H1 (cell line): ENCODE measurements around the gene UNC119. TPM values are rescaled to one million over a fixed set of nuclear protein-coding genes. Genes with fewer than 3 reads are reported as not detected.

ENCODE experiments used
- CTCF ChIA-PET: fragments of 300-600 bp; sonication (Branson Sonifier 250); formaldehyde crosslinking; loops from one replicate; lab custom pipeline; 2021; ENCODE audit not compliant: partially characterized antibody; lab: Charles Lee
- POLR2A ChIA-PET: fragments of 300-600 bp; sonication (Branson Sonifier 250); formaldehyde crosslinking; loops from one replicate; lab custom pipeline; 2021; ENCODE audit warnings: inconsistent platforms; ENCODE audit not compliant: partially characterized antibody; lab: Charles Lee
- DNase-seq, 2 experiments: peaks; one replicate each; pipeline versions ENCODE4 v3.0.0 to v3.0.0-alpha.2; 2010 to 2022; ENCODE audit warnings: low spot score in 2 of 2, low read depth in 1 of 2, mixed read lengths in 1 of 2
- FAIRE-seq: peaks from 2 replicates; lab custom pipeline; 2011; peaks lifted over from hg19 to GRCh38; lab: Jason Lieb, UNC
- H2AFZ ChIP-seq: 2 replicates; pipeline ENCODE4 v1.8.1; 2012; ENCODE audit warnings: low read length, inconsistent platforms
- H2AK5ac ChIP-seq: 2 replicates; pipeline ENCODE4 v1.6.1; 2013; ENCODE audit warnings: low read depth, low read length
- H2BK120ac ChIP-seq: replicated peaks from 2 replicates; pipeline ENCODE3; 2013; ENCODE audit warnings: low read depth, low read length, inconsistent platforms
- H2BK12ac ChIP-seq: 2 replicates; pipeline ENCODE4 v1.6.1; 2013; ENCODE audit warnings: low read depth, low read length
- H2BK15ac ChIP-seq: 2 replicates; pipeline ENCODE4 v1.6.1; 2013; ENCODE audit warnings: low read length
- H2BK20ac ChIP-seq: 2 replicates; pipeline ENCODE4 v1.6.1; 2013; ENCODE audit warnings: low read length
- H2BK5ac ChIP-seq: 2 replicates; pipeline ENCODE4 v1.6.1; 2013; ENCODE audit warnings: low read depth, low read length
- H3K14ac ChIP-seq: 2 replicates; pipeline ENCODE4 v1.6.1; 2013; ENCODE audit warnings: inconsistent platforms; ENCODE audit not compliant: insufficient read length
- H3K18ac ChIP-seq: 2 replicates; pipeline ENCODE4 v1.6.1; 2013; ENCODE audit warnings: low read length; ENCODE audit errors: extremely low read depth
- H3K23ac ChIP-seq: 2 replicates; pipeline ENCODE4 v1.6.1; 2013; ENCODE audit warnings: inconsistent platforms; ENCODE audit not compliant: insufficient read length
- H3K23me2 ChIP-seq: 2 replicates; pipeline ENCODE4 v1.6.1; 2013; ENCODE audit warnings: low read depth, low read length
- H3K27ac ChIP-seq: 2 replicates; pipeline ENCODE4 v1.6.1; 2011; ENCODE audit warnings: low read depth, low read length, inconsistent platforms
- H3K27me3 ChIP-seq, 4 experiments: replicated peaks in 1 of 4; 1 replicate in 1 of 4; 2 replicates in 3 of 4; pipeline versions ENCODE4 v1.6.1 to v1.8.1; 2011 to 2013; ENCODE audit warnings: low read length in 3 of 4, mild to moderate bottlenecking in 3 of 4, inconsistent platforms in 2 of 4, mixed read lengths in 2 of 4, moderate library complexity in 1 of 4; ENCODE audit not compliant: control insufficient read depth in 3 of 4, insufficient read depth in 3 of 4; ENCODE audit errors: extremely low read depth in 1 of 4
- H3K36me3 ChIP-seq, 4 experiments: 2 replicates each; pipeline versions ENCODE4 v1.6.1 to v1.8.1; 2011 to 2013; ENCODE audit warnings: mild to moderate bottlenecking in 4 of 4, low read length in 3 of 4, moderate library complexity in 2 of 4, control low read depth in 1 of 4, inconsistent platforms in 1 of 4; ENCODE audit not compliant: insufficient read depth in 4 of 4, control insufficient read depth in 2 of 4
- H3K4ac ChIP-seq: replicated peaks from 2 replicates; pipeline ENCODE3; 2013; ENCODE audit warnings: low read length, low read depth, mixed read lengths, inconsistent platforms; ENCODE audit not compliant: insufficient read length
- H3K4me1 ChIP-seq, 4 experiments: replicated peaks in 1 of 4; 1 replicate in 1 of 4; 2 replicates in 3 of 4; pipeline versions ENCODE4 v1.6.1 to v1.8.1; 2011 to 2013; ENCODE audit warnings: low read length in 3 of 4, inconsistent platforms in 2 of 4, mixed read lengths in 1 of 4; ENCODE audit not compliant: insufficient read depth in 4 of 4, control insufficient read depth in 3 of 4
- H3K4me2 ChIP-seq, 2 experiments: 2 replicates each; pipeline versions ENCODE4 v1.6.1 to v1.8.1; 2011 to 2013; ENCODE audit warnings: low read depth in 2 of 2, low read length in 2 of 2, control low read depth in 1 of 2, inconsistent platforms in 1 of 2, mild to moderate bottlenecking in 1 of 2; ENCODE audit not compliant: insufficient read depth in 1 of 2
- H3K4me3 ChIP-seq, 4 experiments: fragments of 200-600, 300-600 bp in 1 of 4; sonication (generic), shearing (Covaris generic), sonication (Bioruptor Twin) in 1 of 4; 2 replicates each; pipeline versions ENCODE4 v1.5.1 to v1.8.1; 2011 to 2016; ENCODE audit warnings: low read length in 4 of 4, low read depth in 3 of 4, control low read depth in 2 of 4, inconsistent platforms in 2 of 4, mild to moderate bottlenecking in 2 of 4, mixed read lengths in 1 of 4, moderate library complexity in 1 of 4; ENCODE audit not compliant: insufficient read depth in 2 of 4; ENCODE audit errors: extremely low read depth in 1 of 4
- H3K56ac ChIP-seq: replicated peaks from 2 replicates; pipeline ENCODE3; 2013; ENCODE audit warnings: low read depth, mild to moderate bottlenecking, mixed read lengths, low read length, inconsistent platforms; ENCODE audit not compliant: insufficient read length
- H3K79me1 ChIP-seq: 2 replicates; pipeline ENCODE4 v1.6.1; 2013; ENCODE audit warnings: low read depth, low read length, control low read depth
- H3K79me2 ChIP-seq, 2 experiments: 2 replicates each; pipeline versions ENCODE4 v1.6.1 to v1.8.1; 2012 to 2013; ENCODE audit warnings: low read length in 2 of 2, mild to moderate bottlenecking in 2 of 2, inconsistent platforms in 1 of 2; ENCODE audit not compliant: insufficient read depth in 2 of 2, control insufficient read depth in 1 of 2
- H3K9ac ChIP-seq, 4 experiments: replicated peaks in 1 of 4; 1 replicate in 1 of 4; 2 replicates in 3 of 4; pipeline versions ENCODE4 v1.6.1 to v1.8.1; 2011 to 2013; ENCODE audit warnings: low read depth in 3 of 4, low read length in 3 of 4, control low read depth in 2 of 4, mild to moderate bottlenecking in 2 of 4, moderate library complexity in 2 of 4, inconsistent platforms in 1 of 4; ENCODE audit errors: extremely low read depth in 1 of 4
- H3K9me3 ChIP-seq, 2 experiments: 2 replicates each; pipeline versions ENCODE4 v1.6.1 to v1.8.1; 2012 to 2013; ENCODE audit warnings: mild to moderate bottlenecking in 2 of 2, moderate library complexity in 2 of 2, control low read depth in 1 of 2, inconsistent platforms in 1 of 2, low read depth in 1 of 2, low read length in 1 of 2, mixed read lengths in 1 of 2; ENCODE audit not compliant: insufficient read depth in 2 of 2
- H4K20me1 ChIP-seq, 2 experiments: replicated peaks in 1 of 2; 2 replicates each; pipeline versions ENCODE3 to v1.8.1; 2011 to 2013; ENCODE audit warnings: inconsistent platforms in 2 of 2, low read length in 2 of 2, mild to moderate bottlenecking in 1 of 2; ENCODE audit not compliant: insufficient read depth in 2 of 2, control insufficient read depth in 1 of 2
- H4K5ac ChIP-seq: 2 replicates; pipeline ENCODE4 v1.6.1; 2013; ENCODE audit warnings: low read length, low read depth, mixed read lengths, inconsistent platforms; ENCODE audit not compliant: insufficient read length
- H4K8ac ChIP-seq: 2 replicates; pipeline ENCODE4 v1.8.0; 2013; ENCODE audit warnings: mild to moderate bottlenecking, moderate library complexity, low read length, inconsistent platforms; ENCODE audit not compliant: insufficient read depth; ENCODE audit errors: extremely low read depth
- H4K91ac ChIP-seq: replicated peaks from 2 replicates; pipeline ENCODE3; 2013; ENCODE audit warnings: low read length, mixed read lengths, inconsistent platforms; ENCODE audit not compliant: insufficient read length
- CBX5 ChIP-seq: fragments of 300-800, 300-1000 bp; sonication (generic); IDR thresholded peaks from 2 replicates; pipeline ENCODE4 v1.7.1; 2016; ENCODE audit warnings: antibody characterized with exemption, low read length, low read depth
- CBX8 ChIP-seq: fragments of 300-800, 300-1000 bp; sonication (generic); IDR thresholded peaks from 2 replicates; pipeline ENCODE4 v1.7.1; 2016; ENCODE audit warnings: low read depth, low read length, borderline replicate concordance
- EZH2 ChIP-seq: fragments of 200-600 bp; sonication (generic); IDR thresholded peaks from 2 replicates; pipeline ENCODE4 v1.7.1; 2012; ENCODE audit warnings: low read depth, mild to moderate bottlenecking, moderate library complexity, low read length, inconsistent platforms; ENCODE audit not compliant: severe bottlenecking
- GTF2F1 ChIP-seq: IDR thresholded peaks from 2 replicates; pipeline ENCODE4 v1.6.1; 2012; ENCODE audit warnings: low read depth, low read length, improper control_type of control experiment, borderline replicate concordance
- RBBP5 ChIP-seq: IDR thresholded peaks from 2 replicates; pipeline ENCODE4 v1.7.1; 2012; ENCODE audit warnings: low read depth, mild to moderate bottlenecking, inconsistent platforms, low read length, moderate library complexity, borderline replicate concordance
- SP1 ChIP-seq: IDR thresholded peaks from 2 replicates; pipeline ENCODE4 v1.6.1; 2011; ENCODE audit warnings: low read depth, low read length
- SP4 ChIP-seq: IDR thresholded peaks from 2 replicates; pipeline ENCODE4 v1.6.1; 2012; ENCODE audit warnings: low read length, inconsistent platforms
- TAF1 ChIP-seq: IDR thresholded peaks from 2 replicates; pipeline ENCODE4 v1.6.1; 2011; ENCODE audit warnings: mild to moderate bottlenecking, low read depth, low read length
- WGBS, 2 experiments: shearing (Covaris generic) in 1 of 2; methylation state at CpG; one replicate each; pipeline versions ENCODE4 v1.1.6 to v1.1.7; 2013 to 2015; ENCODE audit warnings: low lambda C conversion rate in 2 of 2, mixed read lengths in 2 of 2, inconsistent platforms in 1 of 2, low coverage in 1 of 2, missing lambda C conversion rate in 1 of 2; ENCODE audit not compliant: insufficient replicate concordance in 2 of 2, insufficient coverage in 1 of 2, insufficient read length in 1 of 2; ENCODE audit errors: extremely low coverage in 1 of 2, missing lambda C conversion rate in 1 of 2; 5-methylcytosine and 5-hydroxymethylcytosine counted together
- polyA plus RNA-seq, 7 experiments: library from polyadenylated mRNA; depleted of rRNA in 3 of 7; stranded (reverse) in 5 of 7; unstranded in 2 of 7; fragments of >200 nt in 5 of 7; fragments of 200-250 nt in 2 of 7; gene quantifications; 1 replicate in 5 of 7; 2 replicates in 1 of 7; 4 replicates in 1 of 7; pipeline versions ENCODE4 v1.2.1 to v1.2.3, GENCODE V29; 2011 to 2013; ENCODE audit warnings: missing spikeins in 2 of 7, mixed read lengths in 2 of 7
- total RNA-seq: library from RNA; stranded (reverse); fragmentation: NEBNext Ultra II Directional; extraction: Animal tissue kit (Norgen Biotek cat#: 25700); gene quantifications from 2 replicates; pipeline ENCODE4 v1.2.1, GENCODE V29; 2021
- TF ChIP-seq, protein P1 (sequence below): IDR thresholded peaks from 2 replicates; pipeline ENCODE4 v1.6.1; 2012; ENCODE audit warnings: low read length, inconsistent platforms

Gene UNC119
- total and polyA plus RNA-seq, 2 of the 8 experiments (the other 6 are each of a cell fraction or from before 2014, with no cell fraction given), result 43.5 to 94.4 TPM

DNA sequence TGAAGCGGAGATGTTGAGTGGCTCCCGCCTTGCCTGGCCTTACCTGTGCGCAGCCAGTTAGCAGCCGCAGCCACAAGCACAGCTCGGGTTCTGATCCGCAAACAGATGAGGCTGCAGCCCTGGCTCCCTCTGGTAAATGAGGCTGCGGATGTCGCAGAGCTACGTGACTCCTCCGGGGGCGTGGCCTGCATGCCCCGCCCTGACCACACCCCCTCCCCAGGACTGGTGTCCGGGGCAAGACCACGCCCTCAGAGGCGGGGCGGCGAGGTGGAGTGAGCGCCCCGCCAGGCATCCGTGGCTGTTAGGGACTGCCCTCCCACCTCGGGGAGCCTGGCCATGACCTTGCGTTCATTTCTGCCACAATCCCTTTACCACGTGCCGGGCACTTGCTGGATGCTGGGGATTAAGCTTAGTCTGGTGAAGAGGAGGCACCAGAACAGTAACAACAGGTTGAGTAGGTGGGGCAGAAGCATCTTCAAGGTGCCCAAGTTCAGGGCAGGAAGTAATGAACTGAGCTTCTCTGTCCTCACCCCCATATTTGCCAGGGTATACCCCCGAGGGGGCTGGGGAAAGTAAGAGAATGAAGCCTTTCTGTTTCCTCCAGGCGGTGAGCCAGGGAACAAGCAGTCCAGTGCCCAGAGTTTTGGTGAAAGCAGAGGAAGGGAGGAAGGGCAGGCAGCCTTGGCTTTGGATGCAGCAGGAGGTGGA lies 24.5 kb upstream of the UNC119 start, which contains the start of gene ALDOC:
ALDOC (minus strand) TSS at position 138 of the 708 bp plus-strand sequence. CDS start 1,363 bp downstream, outside the sequence.
- ChIA-PET POLR2A (interaction anchor here (0.5 to 4.2 kb wide), 24 partner anchors 9 to 148 kb away, joined by 3 to 24 read pairs (median 4); partner anchors contain the start of genes BLTP2, PROCA1, RSKR and SDF2), CTCF (interaction anchor here (0.6 to 3.5 kb wide), 11 partner anchors 7 to 94 kb away, joined by 3 to 18 read pairs (median 4); partner anchors contain the start of gene UNC119)
- Histone ChIP-seq H3K23me2 (no peaks in the 10 kb centered on the region; the same call in 1 of the 2 replicates), H2BK20ac (no peak within 1 kb of the TSS), H3K9me3 (no peaks in the 10 kb centered on the region), H3K4me2 (peak within 1 kb of the TSS; percentile 58 to 72), H4K8ac (no peak within 1 kb of the TSS), H2BK5ac (peak within 1 kb of the TSS; percentile 79; the same call in 1 of the 2 replicates), H3K79me2 (no peaks in the 10 kb centered on the region), H3K27ac (no peak within 1 kb of the TSS), H2BK120ac (no peak within 1 kb of the TSS), H4K20me1 (peaks cover 4 to 5% of the 10 kb centered on the region in 2 experiments), H3K56ac (no peak within 1 kb of the TSS), H3K18ac (peak within 1 kb of the TSS; percentile 26), H2AFZ (no peak within 1 kb of the TSS), H3K79me1 (no peaks in the 10 kb centered on the region), H3K23ac (no peak within 1 kb of the TSS), H2BK15ac (no peak within 1 kb of the TSS), H3K4me1 (peaks cover 2 to 9% (median 5%) of the 10 kb centered on the region in 4 experiments; a peak in 6 of 7 replicates), H4K5ac (no peak within 1 kb of the TSS), H3K36me3 (peaks cover 16 to 37% (median 34%) of the 10 kb centered on the region in 4 experiments), H3K4ac (no peak within 1 kb of the TSS), H3K4me3 (peak within 1 kb of the TSS; percentile 12 to 54 (median 20); a peak in 5 of 8 replicates), H4K91ac (peak within 1 kb of the TSS; percentile 13), H2BK12ac (peak within 1 kb of the TSS; percentile 77; the same call in 1 of the 2 replicates), H3K27me3 (peaks cover 0 to 8% (median 4%) of the 10 kb centered on the region in 4 experiments; a peak in 4 of 7 replicates), H3K14ac (no peak within 1 kb of the TSS), H2AK5ac (no peak within 1 kb of the TSS), H3K9ac (no peak within 1 kb of the TSS; a peak in 1 of 7 replicates)
- WGBS, 2 experiments, result 7% methylated on average over 19 of the region's 26 CpGs; no CpG with 5 or more reads in 1 of the 2 experiments
- DNase-seq (peak; percentile 97 to 99), FAIRE-seq (no peak)
- peak; percentile 87 for TF ChIP-seq SP1
- no peak for TF ChIP-seq CBX8
- TF ChIP-seq GTF2F1, result peak; percentile 72; the same call in 1 of the 2 replicates
- TF ChIP-seq SP4, result peak; percentile 79
- no peak for TF ChIP-seq EZH2
- TF ChIP-seq, protein P1, sequence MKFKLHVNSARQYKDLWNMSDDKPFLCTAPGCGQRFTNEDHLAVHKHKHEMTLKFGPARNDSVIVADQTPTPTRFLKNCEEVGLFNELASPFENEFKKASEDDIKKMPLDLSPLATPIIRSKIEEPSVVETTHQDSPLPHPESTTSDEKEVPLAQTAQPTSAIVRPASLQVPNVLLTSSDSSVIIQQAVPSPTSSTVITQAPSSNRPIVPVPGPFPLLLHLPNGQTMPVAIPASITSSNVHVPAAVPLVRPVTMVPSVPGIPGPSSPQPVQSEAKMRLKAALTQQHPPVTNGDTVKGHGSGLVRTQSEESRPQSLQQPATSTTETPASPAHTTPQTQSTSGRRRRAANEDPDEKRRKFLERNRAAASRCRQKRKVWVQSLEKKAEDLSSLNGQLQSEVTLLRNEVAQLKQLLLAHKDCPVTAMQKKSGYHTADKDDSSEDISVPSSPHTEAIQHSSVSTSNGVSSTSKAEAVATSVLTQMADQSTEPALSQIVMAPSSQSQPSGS, result no peak; the same call in 1 of the 2 replicates
- no peak for TF ChIP-seq CBX5
- no peak for TF ChIP-seq RBBP5
- TF ChIP-seq TAF1, result peak; percentile 96
